Testis (tissue), 3 donors: ENCODE measurements around the gene CPNE6. TPM values are rescaled to one million over a fixed set of nuclear protein-coding genes. Genes with fewer than 3 reads are reported as not detected.

Experiments
- DNase-seq: peaks from one replicate; pipeline ENCODE4 v3.0.0-alpha.2; 2019
- H3K27ac ChIP-seq, 2 donors: fragments of 200-600 bp; sonication (generic); one replicate each; pipeline ENCODE4 v1.5.1; 2019
- H3K27me3 ChIP-seq: fragments of 200-600 bp; sonication (generic); one replicate; pipeline ENCODE4 v1.5.1; 2019
- H3K36me3 ChIP-seq: fragments of 200-600 bp; sonication (generic); one replicate; pipeline ENCODE4 v1.5.1; 2017; ENCODE audit warnings: low read depth; ENCODE audit errors: missing control alignments
- H3K4me1 ChIP-seq: fragments of 200-600 bp; sonication (generic); one replicate; pipeline ENCODE4 v1.5.1; 2019
- H3K4me3 ChIP-seq, 2 donors: fragments of 200-600 bp; sonication (generic); one replicate each; pipeline ENCODE4 v1.5.1; 2017 to 2019
- H3K9me3 ChIP-seq: fragments of 200-600 bp; sonication (generic); one replicate; pipeline ENCODE4 v1.5.1; 2017
- POLR2A ChIP-seq: fragments of 450-650 bp; IDR thresholded peaks from one replicate; pipeline ENCODE4 v1.6.1; 2017; ENCODE audit warnings: antibody characterized with exemption, mild to moderate bottlenecking, moderate library complexity
- WGBS, 2 donors: methylation state at CpG; one replicate each; pipeline ENCODE4 v1.1.5; 2018; 5-methylcytosine and 5-hydroxymethylcytosine counted together
- intact Hi-C: fragments of 100-400 bp; cut with DNase I; formaldehyde crosslinking; loops from one replicate; pipeline ENCODE4 v1.15.1; 2023; ENCODE audit warnings: low total_unique reads
- polyA plus RNA-seq: library from polyadenylated mRNA; stranded (reverse); fragments of 350-450 nt; fragmentation: Illumina TruSeq; extraction: RNeasy Lipid Tissue Mini Kit (QIAGEN cat#74804); gene quantifications from one replicate; pipeline ENCODE4 v1.2.3, GENCODE V29; 2014; ENCODE audit warnings: low read depth, low replicate concordance; ENCODE audit not compliant: insufficient read depth
- total RNA-seq, 2 donors: library from RNA; depleted of rRNA; stranded (reverse); fragments of >200 nt; gene quantifications; one replicate each; pipeline ENCODE4 v1.2.3, GENCODE V29; 2016
- TF ChIP-seq, protein P1 (sequence below), 3 experiments: fragments of 450-650 bp in 2 of 3; fragments of 200-600 bp in 1 of 3; sonication (generic) in 1 of 3; IDR thresholded peaks; one replicate each; pipeline ENCODE4 v1.5.1; 2016 to 2019; ENCODE audit warnings: antibody characterized with exemption in 3 of 3, mild to moderate bottlenecking in 2 of 3, moderate library complexity in 1 of 3

The CPNE6 gene
- total and polyA plus RNA-seq, 3 donors from 2014 or later: 0.12 to 5.7 (median 0.71) TPM

DNA sequence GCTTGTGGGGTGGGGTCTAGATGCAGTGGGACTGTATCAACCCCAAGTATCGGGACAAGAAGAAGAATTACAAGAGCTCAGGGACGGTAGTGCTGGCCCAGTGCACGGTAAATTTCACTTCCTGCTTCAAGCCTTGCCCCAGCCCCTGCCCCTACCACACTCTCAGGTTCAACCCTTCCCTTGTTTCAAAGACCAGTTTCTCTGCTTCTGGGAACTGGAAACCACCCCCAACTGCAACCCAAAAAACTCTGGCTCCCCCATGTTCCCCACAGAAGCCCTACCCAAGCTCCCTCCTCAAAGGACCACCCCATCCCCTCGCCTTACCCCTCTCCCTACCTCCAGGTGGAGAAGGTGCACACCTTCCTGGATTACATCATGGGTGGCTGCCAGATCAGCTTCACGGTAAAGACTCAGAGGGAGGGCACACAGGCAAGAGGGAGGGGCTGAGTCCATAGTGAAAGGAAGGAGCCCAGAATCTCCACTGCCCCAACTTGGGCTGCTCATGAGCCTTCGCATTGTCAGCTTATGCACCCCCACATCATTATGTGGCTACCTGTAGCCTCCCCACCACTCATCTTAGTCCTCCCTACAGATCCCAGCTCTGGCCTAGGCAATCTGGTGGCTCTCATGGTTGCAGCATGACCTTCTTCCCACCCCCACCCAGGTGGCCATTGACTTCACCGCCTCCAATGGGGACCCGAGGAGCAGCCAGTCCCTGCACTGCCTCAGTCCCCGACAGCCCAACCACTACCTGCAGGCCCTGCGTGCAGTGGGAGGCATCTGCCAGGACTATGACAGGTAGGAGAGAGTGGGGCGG lies 4.3 kb downstream of the CPNE6 start:
- Histone ChIP-seq H3K4me3 (no peak overlapping the region), H3K27me3 (no peaks in the 10 kb centered on the region), H3K9me3 (no peaks in the 10 kb centered on the region), H3K36me3 (no peaks in the 10 kb centered on the region), H3K4me1 (peaks cover 2% of the 10 kb centered on the region), H3K27ac (no peak overlapping the region)
- WGBS, 2 donors: 84 to 86% methylated on average over 7 to 11 of the region's 11 CpGs
- TF ChIP-seq POLR2A: no peak
- intact Hi-C loops: no loop called here
- DNase-seq: no peak

DNA sequence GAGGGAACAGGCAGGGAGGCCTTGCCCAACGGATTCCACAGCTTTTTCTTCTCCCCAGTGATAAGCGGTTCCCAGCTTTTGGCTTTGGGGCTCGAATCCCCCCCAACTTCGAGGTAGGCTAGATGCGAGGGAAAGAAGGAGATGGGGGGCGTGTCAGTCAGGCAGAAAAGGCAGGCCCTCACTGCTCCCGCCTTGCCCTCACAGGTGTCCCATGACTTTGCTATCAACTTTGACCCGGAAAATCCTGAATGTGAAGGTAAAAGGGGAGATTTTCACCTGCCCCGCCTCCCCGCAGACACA lies 4.9 kb downstream of the CPNE6 start:
- Histone ChIP-seq H3K9me3 (no peaks in the 10 kb centered on the region), H3K4me3 (no peak overlapping the region), H3K27ac (no peak overlapping the region), H3K27me3 (no peaks in the 10 kb centered on the region), H3K36me3 (no peaks in the 10 kb centered on the region), H3K4me1 (peaks cover 4% of the 10 kb centered on the region)
- TF ChIP-seq, protein P1, sequence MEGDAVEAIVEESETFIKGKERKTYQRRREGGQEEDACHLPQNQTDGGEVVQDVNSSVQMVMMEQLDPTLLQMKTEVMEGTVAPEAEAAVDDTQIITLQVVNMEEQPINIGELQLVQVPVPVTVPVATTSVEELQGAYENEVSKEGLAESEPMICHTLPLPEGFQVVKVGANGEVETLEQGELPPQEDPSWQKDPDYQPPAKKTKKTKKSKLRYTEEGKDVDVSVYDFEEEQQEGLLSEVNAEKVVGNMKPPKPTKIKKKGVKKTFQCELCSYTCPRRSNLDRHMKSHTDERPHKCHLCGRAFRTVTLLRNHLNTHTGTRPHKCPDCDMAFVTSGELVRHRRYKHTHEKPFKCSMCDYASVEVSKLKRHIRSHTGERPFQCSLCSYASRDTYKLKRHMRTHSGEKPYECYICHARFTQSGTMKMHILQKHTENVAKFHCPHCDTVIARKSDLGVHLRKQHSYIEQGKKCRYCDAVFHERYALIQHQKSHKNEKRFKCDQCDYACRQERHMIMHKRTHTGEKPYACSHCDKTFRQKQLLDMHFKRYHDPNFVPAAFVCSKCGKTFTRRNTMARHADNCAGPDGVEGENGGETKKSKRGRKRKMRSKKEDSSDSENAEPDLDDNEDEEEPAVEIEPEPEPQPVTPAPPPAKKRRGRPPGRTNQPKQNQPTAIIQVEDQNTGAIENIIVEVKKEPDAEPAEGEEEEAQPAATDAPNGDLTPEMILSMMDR (IDR thresholded peaks at IDR 0.05): no peak
- TF ChIP-seq POLR2A: no peak
- intact Hi-C loops: no loop called here
- DNase-seq: no peak
- 91 to 92% methylated on average over 9 to 10 of the region's 10 CpGs for WGBS, 2 donors

DNA sequence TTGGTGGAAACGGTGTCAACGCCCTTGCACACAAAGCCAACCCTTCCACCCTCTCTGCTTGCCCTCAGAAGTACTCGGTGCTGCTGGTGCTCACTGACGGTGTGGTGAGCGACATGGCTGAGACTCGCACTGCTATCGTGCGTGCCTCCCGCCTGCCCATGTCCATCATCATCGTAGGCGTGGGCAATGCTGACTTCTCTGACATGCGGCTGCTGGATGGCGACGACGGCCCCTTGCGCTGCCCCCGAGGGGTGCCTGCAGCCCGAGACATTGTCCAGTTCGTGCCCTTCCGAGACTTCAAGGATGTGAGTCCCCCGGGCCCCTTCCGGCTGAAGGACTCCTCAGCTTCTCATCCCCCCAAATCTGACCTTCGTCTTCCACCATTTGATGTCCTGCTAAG lies 5.7 kb downstream of the CPNE6 start:
- no peak for TF ChIP-seq POLR2A
- TF ChIP-seq, protein P1 (IDR thresholded peaks at IDR 0.05): no peak
- Histone ChIP-seq H3K27me3 (no peaks in the 10 kb centered on the region), H3K36me3 (no peaks in the 10 kb centered on the region), H3K4me1 (peaks cover 4% of the 10 kb centered on the region), H3K9me3 (no peaks in the 10 kb centered on the region), H3K4me3 (no peak overlapping the region), H3K27ac (no peak overlapping the region)
- 89 to 93% methylated on average over 21 to 23 of the region's 23 CpGs for WGBS, 2 donors
- DNase-seq: no peak
- intact Hi-C loops: no loop called here

DNA sequence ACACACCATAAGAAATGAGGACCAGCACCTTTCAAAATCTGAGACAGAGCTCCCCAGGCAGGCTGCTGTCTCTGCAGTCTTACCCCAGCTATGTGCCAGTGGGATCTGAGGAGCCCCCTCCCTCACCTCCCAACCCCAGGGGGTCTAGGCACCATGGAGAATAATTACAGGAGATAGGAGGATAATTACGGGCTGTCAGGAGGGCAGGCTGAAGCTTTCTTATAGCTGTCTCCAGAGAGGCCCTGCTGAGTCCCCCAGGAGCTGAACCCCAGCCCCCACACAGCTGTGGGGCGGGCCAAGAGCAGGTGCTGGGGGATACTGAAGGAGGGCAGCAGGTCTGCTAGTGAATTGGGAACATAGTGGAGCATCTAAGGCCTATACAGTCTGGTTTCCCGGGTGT lies 6.8 kb downstream of the CPNE6 start:
- H3K9me3 ChIP-seq: no peaks in the 10 kb centered on the region
- no peaks in the 10 kb centered on the region for H3K36me3 ChIP-seq
- no peak for DNase-seq
- no peak overlapping the region for H3K4me3 ChIP-seq
- 58 to 93% methylated on average over 2 to 3 of the region's 3 CpGs for WGBS, 2 donors
- intact Hi-C loops: no loop called here
- peaks cover 4% of the 10 kb centered on the region for H3K4me1 ChIP-seq
- no peak overlapping the region for H3K27ac ChIP-seq
- TF ChIP-seq, protein P1 (IDR thresholded peaks at IDR 0.05): no peak
- no peak for TF ChIP-seq POLR2A
- H3K27me3 ChIP-seq: no peaks in the 10 kb centered on the region

DNA sequence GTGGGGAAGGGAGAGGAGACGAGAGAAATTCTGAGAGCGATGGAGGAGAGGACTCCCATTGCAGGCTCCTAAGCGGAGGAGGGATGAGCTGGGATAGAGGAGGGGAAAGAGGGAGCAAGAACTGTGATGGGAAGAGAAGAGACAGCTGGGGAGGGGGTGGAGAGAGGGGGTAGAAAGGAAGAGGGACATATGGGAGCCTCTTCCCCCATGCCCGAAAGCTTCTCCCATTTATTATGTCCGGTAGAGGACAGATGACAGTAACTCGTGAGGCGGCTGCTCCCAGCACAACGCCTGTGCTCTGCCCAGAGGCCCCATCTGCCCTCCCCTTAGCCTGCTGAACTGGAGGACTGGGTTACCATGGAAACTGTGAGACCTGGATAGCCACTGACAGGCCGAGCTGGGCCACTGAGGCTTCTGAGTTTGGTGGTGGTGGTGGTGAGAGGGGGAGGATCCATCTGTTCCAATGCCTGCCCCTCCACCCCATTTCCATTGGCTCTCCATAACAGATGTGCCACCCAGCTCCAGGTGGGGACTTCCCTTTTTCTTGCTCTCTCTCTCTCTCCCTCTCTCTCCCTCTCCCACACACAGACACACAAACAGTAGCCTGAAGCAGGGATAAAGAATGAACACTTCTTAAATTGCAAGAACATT lies 8.3 kb downstream of the CPNE6 start:
- intact Hi-C loops: no loop called here
- Histone ChIP-seq H3K9me3 (no peaks in the 10 kb centered on the region), H3K4me1 (peaks cover 4% of the 10 kb centered on the region), H3K27me3 (no peaks in the 10 kb centered on the region), H3K27ac (no peak overlapping the region), H3K4me3 (no peak overlapping the region), H3K36me3 (no peaks in the 10 kb centered on the region)
- no peak for TF ChIP-seq POLR2A
- TF ChIP-seq, protein P1 (IDR thresholded peaks at IDR 0.05): no peak
- no peak for DNase-seq
- WGBS, 2 donors: 89 to 90% methylated on average over 9 of the region's 9 CpGs
